Stimulated activated CD8-positive, alpha-beta memory T cell treated with anti-CD3 and anti-CD28 coated beads, Interleukin-4, amount 100 ng/mL, for 48 hours (primary cell): Measurements from ENCODE around the gene CFAP54.
A peak's percentile ranks its signal among the peaks of the same experiment; 100 is the strongest.
"Not testable (repeated sequence)": the region's sequence is repeated elsewhere in the genome, so short reads cannot be mapped to it uniquely, and the experiment has no call there.

Source experiments
- DNase-seq: peaks from one replicate; pipeline ENCODE4 v3.0.0-alpha.2; 2020

CFAP54 gene

DNA sequence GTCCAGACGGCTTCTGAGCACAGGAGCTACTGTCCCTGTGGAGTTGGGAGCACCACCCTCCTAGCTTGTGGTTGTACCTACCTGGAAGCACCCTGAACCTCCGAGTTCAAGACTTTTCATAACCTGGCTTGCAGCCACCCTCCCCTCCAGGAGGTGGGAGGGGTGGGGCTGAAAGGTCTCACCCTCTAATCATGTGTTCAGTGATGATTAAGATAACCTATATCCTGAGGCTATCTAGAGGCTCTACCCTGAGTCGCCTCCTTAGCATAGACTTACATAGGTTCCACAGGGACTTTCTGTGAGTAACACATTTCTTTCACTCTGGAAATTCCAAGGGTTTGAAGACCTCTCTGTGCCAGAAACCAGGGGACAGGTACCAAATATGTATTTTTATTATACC is 146.5 kb downstream of the CFAP54 start:
- no peak for DNase-seq

GRCh38 chr12:96636895-96637294 is 147.5 kb downstream of the CFAP54 start:
- no peak for DNase-seq

- no peak for DNase-seq
Measured at GRCh38 chr12:96648923-96649322, 159.5 kb downstream of the CFAP54 start.

- DNase-seq, result no peak
Measured at GRCh38 chr12:96652870-96653269, 163.5 kb downstream of the CFAP54 start.

GRCh38 chr12:96658075-96658474 is 168.7 kb downstream of the CFAP54 start:
- no peak for DNase-seq

GRCh38 chr12:96669786-96670185 is 180.4 kb downstream of the CFAP54 start:
- DNase-seq, result no peak

DNA sequence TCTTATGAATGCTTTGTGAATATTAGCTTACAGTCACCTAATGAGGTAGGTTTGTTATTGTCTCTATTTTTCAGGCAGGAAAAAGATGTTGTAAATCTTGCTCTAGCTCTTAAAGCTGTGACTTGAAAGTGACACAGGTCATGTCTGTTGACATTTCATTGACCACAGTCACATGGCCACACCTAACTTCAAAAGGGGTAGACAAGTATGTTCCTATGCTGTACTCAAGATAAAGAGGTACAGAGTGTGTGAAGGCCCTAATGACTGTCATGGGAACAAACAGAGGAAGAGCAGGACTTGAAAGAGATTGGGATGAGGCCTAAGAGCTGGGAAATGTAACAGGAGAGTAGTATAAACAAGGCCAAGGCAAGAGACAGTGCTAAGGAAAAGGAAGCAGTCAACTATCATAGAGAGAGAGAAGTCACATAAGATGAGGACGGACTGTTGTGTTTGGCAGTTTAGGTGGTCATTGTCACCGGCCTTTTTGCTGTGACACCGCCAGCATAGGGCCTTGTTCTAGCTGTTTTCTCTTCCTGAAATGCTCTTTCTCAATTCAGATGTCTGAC is 181.0 kb downstream of the CFAP54 start:
- no peak for DNase-seq

- DNase-seq, result not testable (repeated sequence)
Measured at GRCh38 chr12:96675519-96675918, 186.1 kb downstream of the CFAP54 start.

GRCh38 chr12:96677363-96677762 is 188.0 kb downstream of the CFAP54 start:
- DNase-seq, result no peak

DNA sequence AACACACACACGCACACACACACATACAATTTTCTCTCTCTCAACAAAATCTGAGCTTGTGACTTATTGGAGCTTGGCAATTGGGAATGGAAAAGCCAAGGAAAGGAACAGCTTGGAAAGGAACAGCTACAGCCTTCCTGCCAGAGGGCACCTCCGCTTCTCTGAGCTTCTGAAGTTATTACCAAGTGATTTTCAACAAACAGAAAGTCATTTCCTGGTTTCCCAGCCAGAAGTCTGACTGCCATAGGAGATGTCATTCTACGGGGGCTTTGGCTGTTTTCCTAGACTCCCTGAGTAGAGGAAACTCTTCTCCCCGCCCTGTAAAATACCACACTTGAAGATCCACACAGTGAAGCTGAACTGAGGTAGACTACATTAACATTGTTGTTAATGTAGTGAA is 198.3 kb downstream of the CFAP54 start:
- no peak for DNase-seq

DNA sequence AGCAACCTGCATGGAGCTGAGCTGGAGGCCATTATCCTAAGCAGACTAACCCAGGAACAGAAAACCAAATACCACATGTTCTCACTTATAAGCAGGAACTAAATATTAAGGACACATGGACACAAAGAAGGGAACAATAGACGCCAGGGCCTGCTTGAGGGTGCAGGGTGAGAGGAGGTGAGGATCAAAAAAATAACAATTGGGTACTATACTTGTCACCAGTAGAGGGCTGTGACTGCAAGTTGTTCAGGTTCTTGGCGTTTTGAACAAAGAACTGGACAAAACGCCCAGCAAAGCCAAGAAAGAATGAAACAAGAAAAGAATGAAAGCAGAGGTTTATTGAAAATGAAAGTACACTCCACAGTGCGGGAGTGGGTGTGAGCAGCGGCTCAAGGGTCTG is 209.1 kb downstream of the CFAP54 start:
- no peak for DNase-seq

GRCh38 chr12:96698965-96699364 is 209.6 kb downstream of the CFAP54 start:
- DNase-seq, result no peak

DNA sequence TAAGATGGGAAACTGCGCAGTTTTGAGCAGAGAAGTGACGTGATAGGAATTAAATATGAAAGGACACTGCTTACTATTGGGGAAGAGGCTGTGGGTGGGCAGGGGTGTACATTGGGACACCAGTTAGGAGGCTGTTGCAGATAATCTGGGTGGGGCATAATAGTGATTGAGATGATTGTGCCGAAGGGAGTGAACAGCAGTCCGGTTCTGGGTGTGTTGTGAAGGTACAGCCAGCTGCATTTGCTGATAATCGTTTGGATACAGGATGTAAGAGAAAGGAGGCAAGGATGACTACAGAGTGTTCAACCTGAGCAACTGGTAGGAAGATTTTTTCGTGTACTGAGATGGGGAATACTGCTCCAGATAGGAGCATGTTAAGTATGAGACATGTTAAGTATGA is 212.5 kb downstream of the CFAP54 start:
- no peak for DNase-seq

GRCh38 chr12:96710127-96710745 is 220.9 kb downstream of the CFAP54 start:
- DNase-seq, result no peak

DNA sequence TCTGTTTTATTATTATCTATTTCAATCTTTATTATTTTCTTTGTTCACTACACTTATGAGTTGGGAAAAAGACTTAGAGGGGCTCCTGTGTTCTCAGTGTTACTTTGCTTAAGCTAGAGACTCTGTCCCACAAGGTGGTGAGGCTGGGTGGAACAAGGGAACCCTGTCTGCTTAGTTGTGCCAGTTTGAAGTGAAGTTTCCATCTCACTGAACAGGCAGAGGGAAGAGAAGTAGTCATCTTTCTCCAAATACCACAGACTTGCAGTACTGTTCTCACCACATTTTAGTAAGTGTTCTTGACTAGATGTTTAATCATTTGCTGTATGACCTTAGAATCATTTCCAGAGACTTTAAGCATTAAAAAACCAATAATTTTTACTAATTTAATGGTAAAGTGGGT is 222.0 kb downstream of the CFAP54 start:
- no peak for DNase-seq

DNA sequence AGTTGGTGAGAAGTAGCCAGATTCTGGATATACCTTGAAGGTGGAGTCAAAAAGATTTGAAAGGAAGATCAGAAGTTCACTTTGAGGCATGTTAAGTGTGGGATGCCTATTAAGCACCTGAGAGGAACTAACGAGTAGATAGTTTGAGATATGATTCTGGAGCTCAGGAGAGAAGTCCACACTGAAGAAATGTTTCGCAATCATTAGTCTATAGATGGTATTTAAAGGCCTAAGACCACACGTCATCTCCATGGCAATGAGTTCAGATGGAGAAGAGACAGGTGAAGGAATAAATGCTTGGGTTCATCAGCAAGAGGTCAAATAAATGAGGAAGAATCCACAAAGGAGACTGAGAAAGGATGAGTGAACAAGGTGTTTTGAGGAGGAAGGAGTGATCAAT is 224.8 kb downstream of the CFAP54 start:
- no peak for DNase-seq

DNA sequence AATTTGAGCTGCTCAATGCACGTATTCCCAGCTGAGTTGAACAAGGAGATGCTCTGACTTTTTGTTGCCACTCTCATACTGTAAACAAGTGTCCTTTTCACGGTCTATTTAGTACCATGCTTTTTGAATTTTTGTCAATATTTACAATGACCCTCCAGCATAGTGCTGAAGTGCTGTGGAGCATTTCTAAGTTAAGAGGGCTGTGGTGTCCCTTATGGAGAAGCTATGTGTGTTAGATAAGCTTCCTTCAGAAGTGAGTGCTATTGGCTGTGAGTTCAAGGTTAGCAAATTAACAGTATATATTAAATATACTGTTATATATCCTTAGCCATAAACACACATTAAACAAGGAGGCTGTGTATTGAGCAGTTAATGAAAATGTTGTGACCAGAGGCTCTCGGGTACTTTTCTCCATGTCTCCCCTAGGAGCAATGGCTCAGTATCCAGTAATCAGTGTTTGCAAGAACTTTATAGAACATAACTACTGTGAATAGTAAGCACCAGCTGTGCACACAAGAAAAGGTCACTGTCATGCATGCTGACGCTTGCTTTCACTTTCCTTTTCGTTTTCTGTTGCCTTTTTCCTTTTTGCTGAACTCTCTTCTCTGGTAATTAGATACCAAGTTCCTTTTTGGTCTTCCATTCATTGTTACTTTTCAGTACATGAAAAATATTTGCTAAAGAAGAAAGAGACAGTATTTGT is 230.4 kb downstream of the CFAP54 start:
- DNase-seq, result no peak

DNA sequence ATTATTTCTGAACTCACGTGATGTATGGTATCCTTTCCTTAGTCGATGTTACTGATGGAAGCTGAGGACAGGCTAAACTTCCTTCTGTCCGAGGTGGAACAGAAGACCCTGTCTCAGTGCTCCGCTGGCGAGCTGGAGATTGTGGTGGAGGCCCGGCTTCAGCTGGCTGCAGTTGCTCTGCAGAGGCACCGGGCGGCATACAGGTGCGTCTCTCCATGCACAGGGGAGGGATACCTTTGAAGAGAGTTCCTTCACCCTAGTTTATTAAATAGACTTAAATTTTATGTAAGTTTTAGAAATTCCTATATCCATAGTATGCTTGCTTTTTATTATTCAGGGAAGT is 231.0 kb downstream of the CFAP54 start:
- peak; percentile 31 for DNase-seq

- not testable (repeated sequence) for DNase-seq
Measured at GRCh38 chr12:96729466-96729865, 240.1 kb downstream of the CFAP54 start.

DNA sequence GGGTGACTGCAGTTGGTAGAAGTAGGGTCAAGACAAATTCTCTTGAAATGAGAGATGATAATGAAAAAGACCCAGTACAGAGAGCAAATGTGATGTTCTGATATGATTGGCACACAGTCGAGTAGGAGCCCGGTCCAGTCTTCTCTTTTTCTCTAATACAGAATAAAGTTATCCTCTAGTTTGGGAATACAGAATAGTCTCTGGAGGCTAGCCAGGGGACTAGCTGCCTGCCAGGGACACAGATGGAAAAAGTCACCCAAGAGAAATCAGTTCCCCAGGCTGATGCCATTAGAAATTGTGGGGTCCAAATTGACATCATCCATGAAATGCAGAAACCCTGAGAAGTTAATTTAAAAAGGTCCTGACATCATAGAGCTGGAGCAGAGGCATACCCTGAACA is 240.5 kb downstream of the CFAP54 start:
- no peak for DNase-seq

DNA sequence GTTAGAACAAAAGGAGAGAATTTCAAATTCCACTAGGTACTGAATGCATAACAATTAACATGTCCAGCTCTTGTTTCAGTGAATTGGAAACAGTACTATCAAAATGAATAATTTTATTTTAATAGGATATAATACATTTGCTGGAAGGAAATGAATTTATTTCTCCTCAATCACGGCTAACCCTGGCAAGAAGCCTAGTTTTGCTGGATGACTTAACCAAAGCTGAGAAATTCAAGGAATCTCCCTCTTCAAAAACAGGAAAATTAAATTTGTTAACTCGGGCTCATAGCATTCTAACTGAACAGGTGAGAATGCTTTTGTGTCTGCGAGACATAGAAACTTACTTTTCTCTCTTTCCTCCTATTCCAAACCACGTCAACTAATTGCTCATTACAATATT is 254.2 kb downstream of the CFAP54 start:
- DNase-seq, result no peak

DNA sequence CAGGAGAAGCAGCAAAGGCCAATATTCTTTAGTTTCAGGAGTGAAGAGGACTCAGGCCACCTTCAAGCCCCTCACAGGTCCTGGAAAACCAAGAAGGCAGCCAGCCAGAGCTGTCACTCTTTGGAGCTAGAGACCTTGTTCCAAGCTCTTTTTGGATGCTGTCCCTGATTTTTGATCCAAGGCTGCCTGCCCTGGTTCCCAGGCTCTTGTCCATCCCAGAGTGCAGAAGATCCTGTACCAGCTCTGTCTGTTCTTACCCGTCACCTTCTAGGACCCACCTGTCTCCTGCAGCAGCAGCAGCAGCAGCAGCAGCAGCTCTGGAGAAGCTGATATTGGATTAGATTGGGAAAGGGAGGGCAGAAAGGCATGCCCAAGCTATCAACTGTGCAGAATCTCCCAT is 260.6 kb downstream of the CFAP54 start:
- no peak for DNase-seq

DNA sequence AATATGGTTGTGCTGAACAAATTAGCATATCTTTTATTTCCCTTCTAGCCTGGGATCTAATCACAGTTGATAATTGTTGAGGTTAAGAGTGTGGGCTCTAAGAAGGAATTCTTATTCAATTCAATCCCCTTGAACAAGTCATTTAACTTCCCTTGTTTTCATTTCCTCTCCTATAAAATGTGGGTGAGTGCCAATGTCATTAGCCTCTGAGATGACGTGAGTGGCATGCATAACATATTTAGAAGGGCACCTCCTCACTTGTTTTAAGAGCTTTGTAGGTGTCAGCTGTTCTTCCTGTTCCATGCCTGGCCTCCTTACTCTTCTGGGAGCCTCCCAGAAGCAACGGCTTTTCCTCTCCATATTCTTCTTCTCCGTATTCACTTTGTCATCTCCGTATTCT is 262.2 kb downstream of the CFAP54 start:
- DNase-seq, result no peak

- no peak for DNase-seq
Measured at GRCh38 chr12:96752211-96752610, 262.8 kb downstream of the CFAP54 start.

DNA sequence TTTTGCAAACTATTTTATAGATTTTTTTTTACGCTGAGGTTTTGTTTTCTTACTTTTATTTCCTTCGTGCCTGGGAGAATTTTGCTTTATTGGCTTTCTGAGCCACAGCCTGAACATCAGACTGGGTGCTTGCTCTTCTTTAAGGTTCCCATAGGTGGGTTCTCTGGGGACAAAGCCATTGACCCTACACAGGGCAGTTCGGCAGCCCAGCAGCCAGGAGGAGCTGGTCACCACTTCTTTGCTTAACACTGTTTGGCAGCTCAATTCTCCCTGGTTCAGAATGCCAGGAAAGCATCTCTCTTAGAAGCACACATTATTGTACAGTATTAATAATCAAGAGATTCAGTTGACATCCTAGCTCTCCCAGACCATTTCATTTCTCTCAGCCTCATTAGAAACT is 276.9 kb downstream of the CFAP54 start:
- no peak for DNase-seq
